HCT116 (cell line): ENCODE results near the gene URM1. TPM values are rescaled to one million over a fixed set of nuclear protein-coding genes. Genes with fewer than 3 reads are reported as not detected.

ENCODE experiments used
- ATAC-seq: fragments of 200-7000 bp; cut with Tn5 transposase; 2 replicates; pipeline ENCODE4 v1.9.1; 2020; ENCODE audit warnings: mild to moderate bottlenecking, moderate library complexity
- BruUV-seq: library from RNA; stranded (reverse); fragments of 400-500 nt; replicated peaks from 2 replicates; lab custom pipeline; 2021; lab: Mats Ljungman, UMichigan
- CTCF ChIA-PET: fragments of 300-600 bp; sonication (Branson Sonifier 250); formaldehyde crosslinking; loops from one replicate; lab custom pipeline; 2021; ENCODE audit warnings: antibody characterized with exemption; lab: Charles Lee
- POLR2A ChIA-PET: fragments of 300-600, 350-600 bp; sonication (Branson Sonifier 250); formaldehyde crosslinking; loops from one replicate; lab custom pipeline; 2021; ENCODE audit warnings: antibody characterized with exemption; lab: Charles Lee
- RAD21 ChIA-PET, 2 experiments: fragments of 300-600 bp; sonication (Branson Sonifier 250); formaldehyde crosslinking; loops; one replicate each; lab custom pipeline; 2023; ENCODE audit warnings: low total read pairs in 2 of 2; ENCODE audit not compliant: uncharacterized antibody in 2 of 2, unreplicated experiment in 2 of 2, low non-redundant PET in 1 of 2; lab: Charles Lee
- DNase-seq: peaks from one replicate; pipeline ENCODE4 v3.0.0-alpha.2; 2010; ENCODE audit warnings: low read depth, low spot score
- H2AFZ ChIP-seq: fragments of 200-600 bp; shearing (Covaris generic), sonication (generic); 2 replicates; pipeline ENCODE4 v1.6.1; 2017; ENCODE audit warnings: low read depth, mixed run types, mixed read lengths, antibody characterized with exemption, low read length; ENCODE audit not compliant: poor library complexity, severe bottlenecking
- H3K27ac ChIP-seq: 2 replicates; pipeline ENCODE4 v1.5.1; 2012; ENCODE audit warnings: low read depth, low read length
- H3K27me3 ChIP-seq: fragments of 200-600 bp; sonication (generic); 2 replicates; pipeline ENCODE4 v1.6.1; 2016; ENCODE audit warnings: mixed run types, low read length, mixed read lengths; ENCODE audit not compliant: insufficient read depth
- H3K36me3 ChIP-seq, 2 experiments: fragments of 200-500 bp in 1 of 2; fragments of 200-600 bp in 1 of 2; sonication (Bioruptor generic) in 1 of 2; sonication (generic) in 1 of 2; 2 replicates each; pipeline versions ENCODE4 v1.5.1 to v1.6.1; 2014 to 2016; ENCODE audit warnings: low read length in 2 of 2, inconsistent platforms in 1 of 2, mixed read lengths in 1 of 2, mixed run types in 1 of 2; ENCODE audit not compliant: insufficient read depth in 2 of 2, control insufficient read depth in 1 of 2
- H3K4me1 ChIP-seq, 2 experiments: fragments of 200-600 bp in 1 of 2; sonication (generic) in 1 of 2; 2 replicates each; pipeline versions ENCODE4 v1.5.1 to v1.6.1; 2012 to 2017; ENCODE audit warnings: low read length in 2 of 2, inconsistent platforms in 1 of 2, mild to moderate bottlenecking in 1 of 2, mixed read lengths in 1 of 2, mixed run types in 1 of 2, moderate library complexity in 1 of 2; ENCODE audit not compliant: insufficient read depth in 2 of 2, control insufficient read depth in 1 of 2
- H3K4me2 ChIP-seq: fragments of 200-600 bp; sonication (generic); 2 replicates; pipeline ENCODE4 v1.6.1; 2017; ENCODE audit warnings: mixed run types, low read length, mixed read lengths
- H3K4me3 ChIP-seq, 2 experiments: fragments of 200-600 bp in 1 of 2; sonication (generic) in 1 of 2; replicated peaks in 1 of 2; 2 replicates each; pipeline ENCODE4 v1.5.1; 2011 to 2016; ENCODE audit warnings: low read length in 2 of 2, control low read depth in 1 of 2, low read depth in 1 of 2, mild to moderate bottlenecking in 1 of 2, mixed read lengths in 1 of 2, mixed run types in 1 of 2
- H3K79me2 ChIP-seq: fragments of 200-600 bp; sonication (generic); 2 replicates; pipeline ENCODE4 v1.6.1; 2017; ENCODE audit warnings: mild to moderate bottlenecking, mixed run types, low read length, moderate library complexity, mixed read lengths; ENCODE audit not compliant: insufficient read depth
- H3K9ac ChIP-seq: fragments of 200-600 bp; sonication (generic); 2 replicates; pipeline ENCODE4 v1.6.1; 2016; ENCODE audit warnings: low read length, mixed read lengths
- H3K9me2 ChIP-seq: fragments of 200-600 bp; sonication (generic), shearing (Covaris generic); 2 replicates; pipeline ENCODE4 v1.6.1; 2017; ENCODE audit warnings: mixed run types, mild to moderate bottlenecking, moderate library complexity; ENCODE audit not compliant: insufficient read depth
- H3K9me3 ChIP-seq, 2 experiments: fragments of 200-500 bp in 1 of 2; fragments of 200-600 bp in 1 of 2; sonication (Bioruptor generic) in 1 of 2; sonication (generic) in 1 of 2; 2 replicates each; pipeline ENCODE4 v1.6.1; 2014 to 2017; ENCODE audit warnings: low read length in 2 of 2, mixed read lengths in 2 of 2, inconsistent platforms in 1 of 2, low read depth in 1 of 2, mild to moderate bottlenecking in 1 of 2, mixed run types in 1 of 2, moderate library complexity in 1 of 2; ENCODE audit not compliant: control insufficient read depth in 1 of 2, insufficient read depth in 1 of 2
- H4K20me1 ChIP-seq: fragments of 200-600 bp; sonication (generic), shearing (Covaris generic); 2 replicates; pipeline ENCODE4 v1.6.1; 2017; ENCODE audit warnings: mixed run types, mild to moderate bottlenecking, moderate library complexity; ENCODE audit not compliant: insufficient read depth
- CBX3 ChIP-seq: IDR thresholded peaks from 2 replicates; pipeline ENCODE4 v1.6.1; 2012; ENCODE audit warnings: low read depth
- CEBPB ChIP-seq: IDR thresholded peaks from 2 replicates; pipeline ENCODE4 v1.6.1; 2012; ENCODE audit warnings: low read depth
- ELF1 ChIP-seq: IDR thresholded peaks from 2 replicates; pipeline ENCODE4 v1.6.1; 2012; ENCODE audit warnings: low read depth, borderline replicate concordance
- EZH2 ChIP-seq: fragments of 200-600 bp; sonication (generic); IDR thresholded peaks from 2 replicates; pipeline ENCODE4 v1.6.1; 2017; ENCODE audit warnings: antibody characterized with exemption, mixed run types
- EZH2phosphoT487 ChIP-seq: fragments of 200-600 bp; IDR thresholded peaks from 2 replicates; pipeline ENCODE4 v1.6.1; 2018; ENCODE audit warnings: antibody characterized with exemption, borderline replicate concordance
- JUND ChIP-seq: IDR thresholded peaks from 2 replicates; pipeline ENCODE4 v1.6.1; 2012
- POLR2A ChIP-seq: IDR thresholded peaks from 2 replicates; pipeline ENCODE4 v1.7.0; 2011; ENCODE audit warnings: borderline replicate concordance; ENCODE audit not compliant: insufficient read depth, insufficient read length; ENCODE audit errors: extremely low read depth
- POLR2AphosphoS5 ChIP-seq: IDR thresholded peaks from 2 replicates; pipeline ENCODE4 v1.6.1; 2011; ENCODE audit warnings: mild to moderate bottlenecking, low read depth, low read length, moderate library complexity
- RAD21 ChIP-seq: IDR thresholded peaks from 2 replicates; pipeline ENCODE4 v1.6.1; 2012; ENCODE audit warnings: low read depth, mild to moderate bottlenecking
- SIN3A ChIP-seq: IDR thresholded peaks from 2 replicates; pipeline ENCODE4 v1.6.1; 2012; ENCODE audit warnings: low read depth
- SP1 ChIP-seq: IDR thresholded peaks from 2 replicates; pipeline ENCODE4 v1.6.1; 2012; ENCODE audit warnings: low read depth
- TCF7L2 ChIP-seq: IDR thresholded peaks from 2 replicates; pipeline ENCODE4 v1.7.0; 2011; ENCODE audit warnings: borderline replicate concordance, inconsistent platforms; ENCODE audit not compliant: insufficient read depth, insufficient read length; ENCODE audit errors: extremely low read depth
- ZFX ChIP-seq: fragments of 450-650 bp; IDR thresholded peaks from 2 replicates; pipeline ENCODE4 v1.6.1; 2017
- ZNF274 ChIP-seq: fragments of 200-500 bp; sonication (Bioruptor generic); IDR thresholded peaks from 2 replicates; pipeline ENCODE4 v1.6.1; 2014; ENCODE audit warnings: mild to moderate bottlenecking, low read depth, low read length, inconsistent platforms
- intact Hi-C: fragments of 100-400 bp; cut with micrococcal nuclease; formaldehyde crosslinking; loops from 2 replicates; pipeline ENCODE4 v1.10.0; 2022
- total RNA-seq: library from RNA; stranded (reverse); gene quantifications from one replicate; pipeline ENCODE4 v1.2.1, GENCODE V29; 2021; ENCODE audit not compliant: unreplicated experiment
- TF ChIP-seq, protein P1 (sequence below): IDR thresholded peaks from 2 replicates; pipeline ENCODE4 v1.6.1; 2011; ENCODE audit warnings: mild to moderate bottlenecking, low read length, moderate library complexity; ENCODE audit not compliant: insufficient replicate concordance; ENCODE audit errors: extremely low read depth
- TF ChIP-seq, protein P2 (sequence below), 3 experiments: fragments of 200-600 bp in 1 of 3; sonication (generic) in 1 of 3; IDR thresholded peaks in 2 of 3; conservative IDR thresholded peaks in 1 of 3; 2 replicates each; pipeline ENCODE4 v1.5.1; 2012 to 2017; ENCODE audit warnings: low read depth in 2 of 3, low read length in 2 of 3, antibody characterized with exemption in 1 of 3, borderline replicate concordance in 1 of 3, control low read depth in 1 of 3, mild to moderate bottlenecking in 1 of 3, mixed read lengths in 1 of 3, mixed run types in 1 of 3, moderate library complexity in 1 of 3; ENCODE audit not compliant: insufficient read depth in 1 of 3
- TF ChIP-seq, protein P3 (sequence below): IDR thresholded peaks from 2 replicates; pipeline ENCODE4 v1.6.1; 2012
- TF ChIP-seq, protein P4 (sequence below): IDR thresholded peaks from 2 replicates; pipeline ENCODE4 v1.6.1; 2012
- TF ChIP-seq, protein P5 (sequence below): IDR thresholded peaks from 2 replicates; pipeline ENCODE4 v1.6.1; 2012; ENCODE audit warnings: low read depth

The URM1 gene
- total RNA-seq, 1 experiment from 2014 or later = 51.6 TPM

DNA sequence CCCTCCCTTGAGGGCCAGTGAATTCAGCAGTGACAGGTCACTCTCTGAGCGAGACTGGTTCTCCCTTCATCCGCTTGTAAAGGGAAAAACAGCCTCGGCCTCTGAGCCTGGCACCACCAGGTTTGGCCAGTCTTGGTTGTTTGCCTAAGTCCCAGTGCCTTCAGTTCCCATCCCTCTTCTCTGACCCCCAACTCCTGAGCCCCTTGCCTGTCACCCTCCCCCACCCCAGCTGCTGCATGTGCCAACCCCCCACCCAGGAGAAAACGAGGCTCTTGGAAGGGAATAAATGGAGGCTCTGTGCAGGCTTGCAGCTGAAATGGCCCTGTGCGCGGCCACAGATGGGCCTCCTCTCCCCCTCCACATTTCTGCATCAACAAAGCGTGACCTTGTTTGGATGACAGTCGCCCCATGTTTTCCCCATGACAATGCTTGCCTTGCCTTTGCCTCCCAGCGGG is 3.1 kb downstream of the URM1 start:
- no peak for ATAC-seq
- ChIA-PET CTCF (no interaction called here), RAD21 (no interaction called here), POLR2A (interaction anchor here (0.7 kb wide), 1 partner anchor 227 kb away, joined by 3 read pairs; no protein-coding TSS in a partner anchor)
- Histone ChIP-seq H3K36me3 (peaks cover 0 to 8% of the 10 kb centered on the region in 2 experiments; a peak in 2 of 4 replicates), H3K79me2 (peaks cover 62% of the 10 kb centered on the region), H2AFZ (no peak overlapping the region), H3K27me3 (no peaks in the 10 kb centered on the region), H3K4me3 (no peak overlapping the region), H3K4me2 (no peak overlapping the region), H3K4me1 (peaks cover 13 to 16% of the 10 kb centered on the region in 2 experiments; a peak in 3 of 4 replicates), H3K27ac (no peak overlapping the region), H4K20me1 (no peaks in the 10 kb centered on the region; the same call in 1 of the 2 replicates), H3K9me2 (no peaks in the 10 kb centered on the region), H3K9ac (no peak overlapping the region), H3K9me3 (no peaks in the 10 kb centered on the region)
- no peak for DNase-seq
- TF ChIP-seq, protein P1, sequence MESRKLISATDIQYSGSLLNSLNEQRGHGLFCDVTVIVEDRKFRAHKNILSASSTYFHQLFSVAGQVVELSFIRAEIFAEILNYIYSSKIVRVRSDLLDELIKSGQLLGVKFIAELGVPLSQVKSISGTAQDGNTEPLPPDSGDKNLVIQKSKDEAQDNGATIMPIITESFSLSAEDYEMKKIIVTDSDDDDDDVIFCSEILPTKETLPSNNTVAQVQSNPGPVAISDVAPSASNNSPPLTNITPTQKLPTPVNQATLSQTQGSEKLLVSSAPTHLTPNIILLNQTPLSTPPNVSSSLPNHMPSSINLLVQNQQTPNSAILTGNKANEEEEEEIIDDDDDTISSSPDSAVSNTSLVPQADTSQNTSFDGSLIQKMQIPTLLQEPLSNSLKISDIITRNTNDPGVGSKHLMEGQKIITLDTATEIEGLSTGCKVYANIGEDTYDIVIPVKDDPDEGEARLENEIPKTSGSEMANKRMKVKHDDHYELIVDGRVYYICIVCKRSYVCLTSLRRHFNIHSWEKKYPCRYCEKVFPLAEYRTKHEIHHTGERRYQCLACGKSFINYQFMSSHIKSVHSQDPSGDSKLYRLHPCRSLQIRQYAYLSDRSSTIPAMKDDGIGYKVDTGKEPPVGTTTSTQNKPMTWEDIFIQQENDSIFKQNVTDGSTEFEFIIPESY = no peak
- TF ChIP-seq POLR2AphosphoS5 (no peak), POLR2A (no peak), ELF1 (no peak), EZH2 (no peak), SP1 (no peak), EZH2phosphoT487 (no peak), CBX3 (no peak), SIN3A (no peak), ZNF274 (no peak), RAD21 (no peak), JUND (no peak), CEBPB (no peak), TCF7L2 (no peak), ZFX (no peak)
- TF ChIP-seq, protein P2, sequence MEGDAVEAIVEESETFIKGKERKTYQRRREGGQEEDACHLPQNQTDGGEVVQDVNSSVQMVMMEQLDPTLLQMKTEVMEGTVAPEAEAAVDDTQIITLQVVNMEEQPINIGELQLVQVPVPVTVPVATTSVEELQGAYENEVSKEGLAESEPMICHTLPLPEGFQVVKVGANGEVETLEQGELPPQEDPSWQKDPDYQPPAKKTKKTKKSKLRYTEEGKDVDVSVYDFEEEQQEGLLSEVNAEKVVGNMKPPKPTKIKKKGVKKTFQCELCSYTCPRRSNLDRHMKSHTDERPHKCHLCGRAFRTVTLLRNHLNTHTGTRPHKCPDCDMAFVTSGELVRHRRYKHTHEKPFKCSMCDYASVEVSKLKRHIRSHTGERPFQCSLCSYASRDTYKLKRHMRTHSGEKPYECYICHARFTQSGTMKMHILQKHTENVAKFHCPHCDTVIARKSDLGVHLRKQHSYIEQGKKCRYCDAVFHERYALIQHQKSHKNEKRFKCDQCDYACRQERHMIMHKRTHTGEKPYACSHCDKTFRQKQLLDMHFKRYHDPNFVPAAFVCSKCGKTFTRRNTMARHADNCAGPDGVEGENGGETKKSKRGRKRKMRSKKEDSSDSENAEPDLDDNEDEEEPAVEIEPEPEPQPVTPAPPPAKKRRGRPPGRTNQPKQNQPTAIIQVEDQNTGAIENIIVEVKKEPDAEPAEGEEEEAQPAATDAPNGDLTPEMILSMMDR (IDR thresholded peaks at IDR 0.05 in 2 of 3, conservative IDR thresholded peaks at IDR 0.05 in 1 of 3; ENCODE audit: borderline replicate concordance in 1 of 3, insufficient read depth in 1 of 3, low read depth in 2 of 3, low read length in 2 of 3) = no peak
- TF ChIP-seq, protein P3, sequence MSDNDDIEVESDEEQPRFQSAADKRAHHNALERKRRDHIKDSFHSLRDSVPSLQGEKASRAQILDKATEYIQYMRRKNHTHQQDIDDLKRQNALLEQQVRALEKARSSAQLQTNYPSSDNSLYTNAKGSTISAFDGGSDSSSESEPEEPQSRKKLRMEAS = no peak
- TF ChIP-seq, protein P4, sequence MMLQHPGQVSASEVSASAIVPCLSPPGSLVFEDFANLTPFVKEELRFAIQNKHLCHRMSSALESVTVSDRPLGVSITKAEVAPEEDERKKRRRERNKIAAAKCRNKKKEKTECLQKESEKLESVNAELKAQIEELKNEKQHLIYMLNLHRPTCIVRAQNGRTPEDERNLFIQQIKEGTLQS = no peak
- TF ChIP-seq, protein P5, sequence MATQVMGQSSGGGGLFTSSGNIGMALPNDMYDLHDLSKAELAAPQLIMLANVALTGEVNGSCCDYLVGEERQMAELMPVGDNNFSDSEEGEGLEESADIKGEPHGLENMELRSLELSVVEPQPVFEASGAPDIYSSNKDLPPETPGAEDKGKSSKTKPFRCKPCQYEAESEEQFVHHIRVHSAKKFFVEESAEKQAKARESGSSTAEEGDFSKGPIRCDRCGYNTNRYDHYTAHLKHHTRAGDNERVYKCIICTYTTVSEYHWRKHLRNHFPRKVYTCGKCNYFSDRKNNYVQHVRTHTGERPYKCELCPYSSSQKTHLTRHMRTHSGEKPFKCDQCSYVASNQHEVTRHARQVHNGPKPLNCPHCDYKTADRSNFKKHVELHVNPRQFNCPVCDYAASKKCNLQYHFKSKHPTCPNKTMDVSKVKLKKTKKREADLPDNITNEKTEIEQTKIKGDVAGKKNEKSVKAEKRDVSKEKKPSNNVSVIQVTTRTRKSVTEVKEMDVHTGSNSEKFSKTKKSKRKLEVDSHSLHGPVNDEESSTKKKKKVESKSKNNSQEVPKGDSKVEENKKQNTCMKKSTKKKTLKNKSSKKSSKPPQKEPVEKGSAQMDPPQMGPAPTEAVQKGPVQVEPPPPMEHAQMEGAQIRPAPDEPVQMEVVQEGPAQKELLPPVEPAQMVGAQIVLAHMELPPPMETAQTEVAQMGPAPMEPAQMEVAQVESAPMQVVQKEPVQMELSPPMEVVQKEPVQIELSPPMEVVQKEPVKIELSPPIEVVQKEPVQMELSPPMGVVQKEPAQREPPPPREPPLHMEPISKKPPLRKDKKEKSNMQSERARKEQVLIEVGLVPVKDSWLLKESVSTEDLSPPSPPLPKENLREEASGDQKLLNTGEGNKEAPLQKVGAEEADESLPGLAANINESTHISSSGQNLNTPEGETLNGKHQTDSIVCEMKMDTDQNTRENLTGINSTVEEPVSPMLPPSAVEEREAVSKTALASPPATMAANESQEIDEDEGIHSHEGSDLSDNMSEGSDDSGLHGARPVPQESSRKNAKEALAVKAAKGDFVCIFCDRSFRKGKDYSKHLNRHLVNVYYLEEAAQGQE = no peak
- BruUV-seq = no TSS peak
- intact Hi-C loops = no loop called here
